ENCODE results near the gene CBX5.

DNA sequence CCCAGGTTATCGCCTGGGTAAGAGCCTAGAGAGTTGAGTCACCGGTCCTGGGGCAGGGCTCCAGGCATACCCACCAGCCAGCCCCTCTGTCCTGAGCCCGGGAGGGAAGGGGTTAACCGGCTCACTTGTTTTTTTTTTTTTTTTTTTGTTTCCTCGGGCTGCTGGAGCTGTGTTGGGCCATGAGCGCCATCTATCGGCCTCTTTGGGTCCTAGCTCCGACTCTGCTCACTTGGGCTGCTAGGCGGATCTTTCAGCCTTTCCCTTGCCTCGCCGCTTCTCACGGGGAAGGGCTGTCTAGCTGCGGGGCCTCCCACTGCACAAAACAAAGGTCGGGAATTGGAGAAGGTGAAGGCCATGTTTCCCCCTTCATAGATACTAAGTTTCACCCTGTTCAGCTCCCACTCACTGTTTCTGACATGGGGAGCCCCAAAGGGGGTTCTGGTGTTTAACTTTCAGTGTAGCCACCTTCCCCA, 88.3 kb downstream of the CBX5 start:
- TF ChIP-seq SIN3A (IDR thresholded peaks at IDR 0.05; ENCODE audit: borderline replicate concordance, insufficient read depth, low read length): no peak
- TF ChIP-seq POLR2AphosphoS5 (IDR thresholded peaks at IDR 0.05; ENCODE audit: low read depth, low read length): no peak
- TF ChIP-seq TAF1 (IDR thresholded peaks at IDR 0.05; ENCODE audit: borderline replicate concordance, insufficient read depth, low read length): no peak
- no peak for TF ChIP-seq REST (IDR thresholded peaks at IDR 0.05; ENCODE audit: insufficient read depth in 1 of 2, low read depth in 2 of 2, low read length in 2 of 2)
- TF ChIP-seq FOXP2 (optimal IDR thresholded peaks at IDR 0.05; ENCODE audit: borderline replicate concordance, extremely low read depth, extremely low read length, insufficient read depth): peak; percentile 29
